H1 (cell line): ENCODE measurements around the gene TBX4. TPM values are rescaled to one million over a fixed set of nuclear protein-coding genes. Genes with fewer than 3 reads are reported as not detected.

Source experiments
- CTCF ChIA-PET: fragments of 300-600 bp; sonication (Branson Sonifier 250); formaldehyde crosslinking; loops from one replicate; lab custom pipeline; 2021; ENCODE audit not compliant: partially characterized antibody; lab: Charles Lee
- POLR2A ChIA-PET: fragments of 300-600 bp; sonication (Branson Sonifier 250); formaldehyde crosslinking; loops from one replicate; lab custom pipeline; 2021; ENCODE audit warnings: inconsistent platforms; ENCODE audit not compliant: partially characterized antibody; lab: Charles Lee
- DNase-seq, 2 experiments: peaks; one replicate each; pipeline versions ENCODE4 v3.0.0 to v3.0.0-alpha.2; 2010 to 2022; ENCODE audit warnings: low spot score in 2 of 2, low read depth in 1 of 2, mixed read lengths in 1 of 2
- FAIRE-seq: peaks from 2 replicates; lab custom pipeline; 2011; peaks lifted over from hg19 to GRCh38; lab: Jason Lieb, UNC
- H2AFZ ChIP-seq: 2 replicates; pipeline ENCODE4 v1.8.1; 2012; ENCODE audit warnings: low read length, inconsistent platforms
- H2AK5ac ChIP-seq: 2 replicates; pipeline ENCODE4 v1.6.1; 2013; ENCODE audit warnings: low read depth, low read length
- H2BK120ac ChIP-seq: replicated peaks from 2 replicates; pipeline ENCODE3; 2013; ENCODE audit warnings: low read depth, low read length, inconsistent platforms
- H2BK12ac ChIP-seq: 2 replicates; pipeline ENCODE4 v1.6.1; 2013; ENCODE audit warnings: low read depth, low read length
- H2BK15ac ChIP-seq: 2 replicates; pipeline ENCODE4 v1.6.1; 2013; ENCODE audit warnings: low read length
- H2BK20ac ChIP-seq: 2 replicates; pipeline ENCODE4 v1.6.1; 2013; ENCODE audit warnings: low read length
- H2BK5ac ChIP-seq: 2 replicates; pipeline ENCODE4 v1.6.1; 2013; ENCODE audit warnings: low read depth, low read length
- H3K14ac ChIP-seq: 2 replicates; pipeline ENCODE4 v1.6.1; 2013; ENCODE audit warnings: inconsistent platforms; ENCODE audit not compliant: insufficient read length
- H3K18ac ChIP-seq: 2 replicates; pipeline ENCODE4 v1.6.1; 2013; ENCODE audit warnings: low read length; ENCODE audit errors: extremely low read depth
- H3K23ac ChIP-seq: 2 replicates; pipeline ENCODE4 v1.6.1; 2013; ENCODE audit warnings: inconsistent platforms; ENCODE audit not compliant: insufficient read length
- H3K23me2 ChIP-seq: 2 replicates; pipeline ENCODE4 v1.6.1; 2013; ENCODE audit warnings: low read depth, low read length
- H3K27ac ChIP-seq: 2 replicates; pipeline ENCODE4 v1.6.1; 2011; ENCODE audit warnings: low read depth, low read length, inconsistent platforms
- H3K27me3 ChIP-seq, 4 experiments: replicated peaks in 1 of 4; 1 replicate in 1 of 4; 2 replicates in 3 of 4; pipeline versions ENCODE4 v1.6.1 to v1.8.1; 2011 to 2013; ENCODE audit warnings: low read length in 3 of 4, mild to moderate bottlenecking in 3 of 4, inconsistent platforms in 2 of 4, mixed read lengths in 2 of 4, moderate library complexity in 1 of 4; ENCODE audit not compliant: control insufficient read depth in 3 of 4, insufficient read depth in 3 of 4; ENCODE audit errors: extremely low read depth in 1 of 4
- H3K36me3 ChIP-seq, 4 experiments: 2 replicates each; pipeline versions ENCODE4 v1.6.1 to v1.8.1; 2011 to 2013; ENCODE audit warnings: mild to moderate bottlenecking in 4 of 4, low read length in 3 of 4, moderate library complexity in 2 of 4, control low read depth in 1 of 4, inconsistent platforms in 1 of 4; ENCODE audit not compliant: insufficient read depth in 4 of 4, control insufficient read depth in 2 of 4
- H3K4ac ChIP-seq: replicated peaks from 2 replicates; pipeline ENCODE3; 2013; ENCODE audit warnings: low read length, low read depth, mixed read lengths, inconsistent platforms; ENCODE audit not compliant: insufficient read length
- H3K4me1 ChIP-seq, 4 experiments: replicated peaks in 1 of 4; 1 replicate in 1 of 4; 2 replicates in 3 of 4; pipeline versions ENCODE4 v1.6.1 to v1.8.1; 2011 to 2013; ENCODE audit warnings: low read length in 3 of 4, inconsistent platforms in 2 of 4, mixed read lengths in 1 of 4; ENCODE audit not compliant: insufficient read depth in 4 of 4, control insufficient read depth in 3 of 4
- H3K4me2 ChIP-seq, 2 experiments: 2 replicates each; pipeline versions ENCODE4 v1.6.1 to v1.8.1; 2011 to 2013; ENCODE audit warnings: low read depth in 2 of 2, low read length in 2 of 2, control low read depth in 1 of 2, inconsistent platforms in 1 of 2, mild to moderate bottlenecking in 1 of 2; ENCODE audit not compliant: insufficient read depth in 1 of 2
- H3K4me3 ChIP-seq, 4 experiments: fragments of 200-600, 300-600 bp in 1 of 4; sonication (generic), shearing (Covaris generic), sonication (Bioruptor Twin) in 1 of 4; 2 replicates each; pipeline versions ENCODE4 v1.5.1 to v1.8.1; 2011 to 2016; ENCODE audit warnings: low read length in 4 of 4, low read depth in 3 of 4, control low read depth in 2 of 4, inconsistent platforms in 2 of 4, mild to moderate bottlenecking in 2 of 4, mixed read lengths in 1 of 4, moderate library complexity in 1 of 4; ENCODE audit not compliant: insufficient read depth in 2 of 4; ENCODE audit errors: extremely low read depth in 1 of 4
- H3K56ac ChIP-seq: replicated peaks from 2 replicates; pipeline ENCODE3; 2013; ENCODE audit warnings: low read depth, mild to moderate bottlenecking, mixed read lengths, low read length, inconsistent platforms; ENCODE audit not compliant: insufficient read length
- H3K79me1 ChIP-seq: 2 replicates; pipeline ENCODE4 v1.6.1; 2013; ENCODE audit warnings: low read depth, low read length, control low read depth
- H3K79me2 ChIP-seq, 2 experiments: 2 replicates each; pipeline versions ENCODE4 v1.6.1 to v1.8.1; 2012 to 2013; ENCODE audit warnings: low read length in 2 of 2, mild to moderate bottlenecking in 2 of 2, inconsistent platforms in 1 of 2; ENCODE audit not compliant: insufficient read depth in 2 of 2, control insufficient read depth in 1 of 2
- H3K9ac ChIP-seq, 4 experiments: replicated peaks in 1 of 4; 1 replicate in 1 of 4; 2 replicates in 3 of 4; pipeline versions ENCODE4 v1.6.1 to v1.8.1; 2011 to 2013; ENCODE audit warnings: low read depth in 3 of 4, low read length in 3 of 4, control low read depth in 2 of 4, mild to moderate bottlenecking in 2 of 4, moderate library complexity in 2 of 4, inconsistent platforms in 1 of 4; ENCODE audit errors: extremely low read depth in 1 of 4
- H3K9me3 ChIP-seq, 2 experiments: 2 replicates each; pipeline versions ENCODE4 v1.6.1 to v1.8.1; 2012 to 2013; ENCODE audit warnings: mild to moderate bottlenecking in 2 of 2, moderate library complexity in 2 of 2, control low read depth in 1 of 2, inconsistent platforms in 1 of 2, low read depth in 1 of 2, low read length in 1 of 2, mixed read lengths in 1 of 2; ENCODE audit not compliant: insufficient read depth in 2 of 2
- H4K20me1 ChIP-seq, 2 experiments: replicated peaks in 1 of 2; 2 replicates each; pipeline versions ENCODE3 to v1.8.1; 2011 to 2013; ENCODE audit warnings: inconsistent platforms in 2 of 2, low read length in 2 of 2, mild to moderate bottlenecking in 1 of 2; ENCODE audit not compliant: insufficient read depth in 2 of 2, control insufficient read depth in 1 of 2
- H4K5ac ChIP-seq: 2 replicates; pipeline ENCODE4 v1.6.1; 2013; ENCODE audit warnings: low read length, low read depth, mixed read lengths, inconsistent platforms; ENCODE audit not compliant: insufficient read length
- H4K8ac ChIP-seq: 2 replicates; pipeline ENCODE4 v1.8.0; 2013; ENCODE audit warnings: mild to moderate bottlenecking, moderate library complexity, low read length, inconsistent platforms; ENCODE audit not compliant: insufficient read depth; ENCODE audit errors: extremely low read depth
- H4K91ac ChIP-seq: replicated peaks from 2 replicates; pipeline ENCODE3; 2013; ENCODE audit warnings: low read length, mixed read lengths, inconsistent platforms; ENCODE audit not compliant: insufficient read length
- EZH2 ChIP-seq: fragments of 200-600 bp; sonication (generic); IDR thresholded peaks from 2 replicates; pipeline ENCODE4 v1.7.1; 2012; ENCODE audit warnings: low read depth, mild to moderate bottlenecking, moderate library complexity, low read length, inconsistent platforms; ENCODE audit not compliant: severe bottlenecking
- KDM1A ChIP-seq: fragments of 200-600, 300-600 bp; sonication (generic); IDR thresholded peaks from 2 replicates; pipeline ENCODE4 v1.7.1; 2016; ENCODE audit warnings: mild to moderate bottlenecking, low read length, borderline replicate concordance
- NANOG ChIP-seq: IDR thresholded peaks from 2 replicates; pipeline ENCODE4 v1.6.1; 2011; ENCODE audit warnings: low read length, low read depth, mild to moderate bottlenecking, inconsistent platforms; ENCODE audit not compliant: insufficient read depth, poor library complexity, severe bottlenecking
- NRF1 ChIP-seq: IDR thresholded peaks from 2 replicates; pipeline ENCODE4 v1.6.1; 2011; ENCODE audit warnings: mild to moderate bottlenecking, low read depth, low read length, improper control_type of control experiment
- SRF ChIP-seq: IDR thresholded peaks from 2 replicates; pipeline ENCODE4 v1.6.1; 2011; ENCODE audit warnings: mild to moderate bottlenecking, low read depth, low read length, moderate library complexity
- WGBS, 2 experiments: shearing (Covaris generic) in 1 of 2; methylation state at CpG; one replicate each; pipeline versions ENCODE4 v1.1.6 to v1.1.7; 2013 to 2015; ENCODE audit warnings: low lambda C conversion rate in 2 of 2, mixed read lengths in 2 of 2, inconsistent platforms in 1 of 2, low coverage in 1 of 2, missing lambda C conversion rate in 1 of 2; ENCODE audit not compliant: insufficient replicate concordance in 2 of 2, insufficient coverage in 1 of 2, insufficient read length in 1 of 2; ENCODE audit errors: extremely low coverage in 1 of 2, missing lambda C conversion rate in 1 of 2; 5-methylcytosine and 5-hydroxymethylcytosine counted together
- polyA plus RNA-seq, 7 experiments: library from polyadenylated mRNA; depleted of rRNA in 3 of 7; stranded (reverse) in 5 of 7; unstranded in 2 of 7; fragments of >200 nt in 5 of 7; fragments of 200-250 nt in 2 of 7; gene quantifications; 1 replicate in 5 of 7; 2 replicates in 1 of 7; 4 replicates in 1 of 7; pipeline versions ENCODE4 v1.2.1 to v1.2.3, GENCODE V29; 2011 to 2013; ENCODE audit warnings: missing spikeins in 2 of 7, mixed read lengths in 2 of 7
- total RNA-seq: library from RNA; stranded (reverse); fragmentation: NEBNext Ultra II Directional; extraction: Animal tissue kit (Norgen Biotek cat#: 25700); gene quantifications from 2 replicates; pipeline ENCODE4 v1.2.1, GENCODE V29; 2021

The TBX4 gene
- total and polyA plus RNA-seq, 2 of the 8 experiments (the other 6 are each of a cell fraction or from before 2014, with no cell fraction given): 0.02 TPM; not detected in 1

GRCh38 chr17:61465550-61466237 is 13.5 kb downstream of the TBX4 start:
- Histone ChIP-seq H4K5ac (no peak overlapping the region), H3K4ac (no peak overlapping the region), H2BK120ac (no peak overlapping the region), H3K4me3 (no peak overlapping the region), H3K4me1 (peaks cover 4 to 28% (median 13%) of the 10 kb centered on the region in 4 experiments), H3K9me3 (no peaks in the 10 kb centered on the region), H3K23me2 (no peaks in the 10 kb centered on the region; the same call in 1 of the 2 replicates), H2BK15ac (no peak overlapping the region), H4K91ac (no peak overlapping the region), H4K20me1 (peaks cover 0 to 3% of the 10 kb centered on the region in 2 experiments), H3K79me2 (no peaks in the 10 kb centered on the region), H3K36me3 (no peaks in the 10 kb centered on the region), H3K27ac (no peak overlapping the region), H2BK12ac (no peak overlapping the region; the same call in 1 of the 2 replicates), H3K56ac (no peak overlapping the region), H3K4me2 (no peak overlapping the region), H2BK5ac (no peak overlapping the region), H3K23ac (no peak overlapping the region), H3K9ac (no peak overlapping the region), H3K14ac (no peak overlapping the region), H2AFZ (no peak overlapping the region), H3K27me3 (peaks cover 35 to 79% (median 69%) of the 10 kb centered on the region in 4 experiments), H4K8ac (peak overlapping the region; percentile 3; the same call in 1 of the 2 replicates), H3K18ac (no peak overlapping the region), H2AK5ac (no peak overlapping the region), H2BK20ac (no peak overlapping the region), H3K79me1 (no peaks in the 10 kb centered on the region)
- TF ChIP-seq KDM1A (no peak), NRF1 (no peak), SRF (no peak), EZH2 (no peak), NANOG (no peak)
- WGBS, 2 experiments: 82% methylated on average over 17 of the region's 17 CpGs; no CpG with 5 or more reads in 1 of the 2 experiments
- DNase-seq: no peak
- POLR2A ChIA-PET: no interaction called here
- FAIRE-seq: no peak
- CTCF ChIA-PET: interaction anchor here (1.6 to 14.5 kb wide), 4 partner anchors 14 to 109 kb away, joined by 5 to 171 read pairs (median 122); partner anchors contain the start of gene TBX4
